Heart left ventricle (tissue), 16 donors: ENCODE measurements around the gene CERCAM. TPM values are rescaled to one million over a fixed set of nuclear protein-coding genes. Genes with fewer than 3 reads are reported as not detected.
"Not testable (repeated sequence)": the region's sequence is repeated elsewhere in the genome, so short reads cannot be mapped to it uniquely, and the experiment has no call there.

Source experiments
- ATAC-seq, 4 donors: fragments of 200-7000 bp; cut with Tn5 transposase; one replicate each; pipeline ENCODE4 v1.9.1; 2020 to 2022; ENCODE audit warnings: moderate library complexity in 4 of 4, mild to moderate bottlenecking in 3 of 4, moderate number of reproducible peaks in 1 of 4
- DNase-seq, 5 donors: peaks; one replicate each; pipeline ENCODE4 v3.0.0-alpha.2; 2020
- H3K27ac ChIP-seq, 12 donors: fragments of 200-600 bp; sonication (generic) in 4 of 12; one replicate each; pipeline versions ENCODE4 v1.5.0 to v1.8.0; 2016 to 2022; ENCODE audit warnings: mild to moderate bottlenecking in 2 of 12
- H3K27me3 ChIP-seq, 9 donors: fragments of 200-600 bp; sonication (generic) in 2 of 9; one replicate each; pipeline versions ENCODE4 v1.5.1 to v1.8.0; 2016 to 2022; ENCODE audit warnings: mild to moderate bottlenecking in 3 of 9
- H3K36me3 ChIP-seq, 9 donors: fragments of 200-600 bp; sonication (generic) in 2 of 9; one replicate each; pipeline versions ENCODE4 v1.5.0 to v1.8.0; 2018 to 2022; ENCODE audit warnings: mild to moderate bottlenecking in 2 of 9
- H3K4me1 ChIP-seq, 12 donors: fragments of 200-600 bp; sonication (generic) in 4 of 12; one replicate each; pipeline versions ENCODE4 v1.5.0 to v1.8.0; 2016 to 2022; ENCODE audit warnings: mild to moderate bottlenecking in 3 of 12
- H3K4me3 ChIP-seq, 12 donors: fragments of 200-600 bp; sonication (generic) in 4 of 12; one replicate each; pipeline versions ENCODE4 v1.5.0 to v1.8.0; 2017 to 2022; ENCODE audit warnings: mild to moderate bottlenecking in 9 of 12, moderate library complexity in 4 of 12
- H3K9me3 ChIP-seq, 12 donors: fragments of 200-600 bp; sonication (generic) in 4 of 12; one replicate each; pipeline versions ENCODE4 v1.5.0 to v1.8.0; 2016 to 2022; ENCODE audit warnings: mild to moderate bottlenecking in 1 of 12
- CTCF ChIP-seq, 12 donors: fragments of 200-600 bp; sonication (generic) in 4 of 12; IDR thresholded peaks; one replicate each; pipeline versions ENCODE4 v1.5.0 to v1.8.0; 2018 to 2022; ENCODE audit warnings: antibody characterized with exemption in 12 of 12, mild to moderate bottlenecking in 5 of 12
- POLR2A ChIP-seq, 2 donors: fragments of 450-650 bp; IDR thresholded peaks; one replicate each; pipeline ENCODE4 v1.6.1; 2017; ENCODE audit warnings: antibody characterized with exemption in 2 of 2, mild to moderate bottlenecking in 2 of 2, moderate library complexity in 2 of 2
- WGBS, 4 donors: extraction: QIAGEN DNeasy Blood & Tissue Kit in 2 of 4; methylation state at CpG; one replicate each; pipeline versions ENCODE4 v1.1.5 to v1.1.7; 2013 to 2018; 5-methylcytosine and 5-hydroxymethylcytosine counted together
- intact Hi-C, 10 donors: fragments of 100-400 bp; cut with DNase I; formaldehyde crosslinking; loops; one replicate each; pipeline versions ENCODE4 v1.11.1 to v1.14.2; 2022
- polyA plus RNA-seq, 2 donors: library from polyadenylated mRNA; stranded (reverse); fragments of 200-250 nt; gene quantifications; one replicate each; pipeline ENCODE4 v1.2.3, GENCODE V29; 2013
- total RNA-seq, 9 donors: library from RNA; depleted of rRNA in 2 of 9; stranded (reverse); fragments of >200 nt in 2 of 9; fragmentation: NEBNext Ultra II Directional in 3 of 9; extraction: Animal tissue kit (Norgen Biotek cat#: 25700) in 3 of 9; gene quantifications; one replicate each; pipeline versions ENCODE4 v1.1.0 to v1.2.4, GENCODE V29; 2016 to 2023
- donor health status: ischemic (EF 13 %, LVEDD 7.1; RV severe dilation, severe dysfunction).
- donor health status: healthy with polysubstance abuse.
- donor health status: DM: no; HTN: yes; CAD: no.
- donor health status: DM: no; HTN: no; CAD: no.
- donor health status: ischemic (EF 25% LVEDD 6.9; RV normal size, moderate dysfunction).
- donor health status: ischemic (EF 25% LVEDD 5.7; RV mildly dilated, moderate dysfunction).
- donor health status: healthy.
- donor health status: DM: yes; HTN: yes; CAD: no.
- donor health status: ischemic (EF 35%, LVEDD 5.7; RV mildly dilated, moderate dysfunction).
- donor health status: nonischemic (EF 11% LVEDD 7.7; RV severe dilation, severe dysfunction).
- donor health status: DM: yes; HTN: yes; CAD: no.
- donor health status: PGD.
- donor health status: ischemic (EF 29% LVEDD 5.4; RV normal size, mild dysfunction).
- donor health status: nonischemic (EF 23%, LVEDD 6.1; RV moderate dilation, normal function).

Gene CERCAM
- total and polyA plus RNA-seq, 11 donors = 5.3 to 30.0 (median 11.4) TPM

- H3K27ac ChIP-seq = no peak overlapping the region
- 39 to 47% (median 43%) methylated on average over 6 of the region's 6 CpGs for WGBS, 4 donors
- no peak for DNase-seq
- H3K4me1 ChIP-seq = peaks cover 0 to 10% (median 8%) of the 10 kb centered on the region in 12 donors
- H3K36me3 ChIP-seq = no peaks in the 10 kb centered on the region
- H3K4me3 ChIP-seq = no peak overlapping the region
- no peaks in the 10 kb centered on the region for H3K9me3 ChIP-seq
- intact Hi-C loops = no loop called here
- no peaks in the 10 kb centered on the region for H3K27me3 ChIP-seq
- ATAC-seq = no peak
- TF ChIP-seq POLR2A (IDR thresholded peaks at IDR 0.05) (no peak), CTCF (IDR thresholded peaks at IDR 0.05) (no peak)
Observed at GRCh38 chr9:128442150-128442549, 21.5 kb downstream of the CERCAM start.

GRCh38 chr9:128446505-128446904 lies 25.8 kb downstream of the CERCAM start:
- H3K9me3 ChIP-seq, intact Hi-C loops, H3K36me3 ChIP-seq, ATAC-seq, H3K4me1 ChIP-seq, H3K27me3 ChIP-seq, DNase-seq, H3K27ac ChIP-seq, H3K4me3 ChIP-seq: not testable (repeated sequence)
- WGBS, 4 donors = 90 to 93% (median 92%) methylated on average over 5 of the region's 5 CpGs

DNA sequence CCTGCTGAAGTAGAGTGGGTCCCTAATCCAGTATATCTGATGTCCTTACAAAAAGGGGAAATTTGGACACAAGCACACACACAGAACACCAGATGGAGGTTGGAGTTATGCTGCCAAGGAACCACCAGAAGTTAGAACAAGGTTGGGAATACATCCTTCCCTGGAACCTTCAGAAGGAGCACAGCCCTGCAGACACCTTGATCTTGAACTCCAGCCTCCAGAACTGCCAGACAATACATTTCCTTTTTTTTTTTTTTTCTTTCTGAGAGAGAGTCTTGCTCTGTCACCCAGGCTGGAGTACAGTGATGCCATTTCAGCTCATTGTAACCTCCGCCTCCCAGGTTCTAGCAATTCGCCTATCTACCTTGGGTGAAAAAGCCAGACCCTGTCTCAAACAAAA lies 28.1 kb downstream of the CERCAM start:
- H3K36me3 ChIP-seq = no peaks in the 10 kb centered on the region
- ATAC-seq = no peak
- WGBS, 4 donors = 97 to 98% (median 98%) methylated on average over 2 of the region's 2 CpGs
- H3K4me1 ChIP-seq = no peaks in the 10 kb centered on the region
- no peaks in the 10 kb centered on the region for H3K27me3 ChIP-seq
- intact Hi-C loops = no loop called here
- TF ChIP-seq POLR2A (IDR thresholded peaks at IDR 0.05) (no peak), CTCF (IDR thresholded peaks at IDR 0.05) (no peak)
- no peak overlapping the region for H3K4me3 ChIP-seq
- no peak overlapping the region for H3K27ac ChIP-seq
- no peak for DNase-seq
- H3K9me3 ChIP-seq = peaks cover 0 to 5% (median 0%) of the 10 kb centered on the region in 12 donors

GRCh38 chr9:128454991-128455390 lies 34.3 kb downstream of the CERCAM start:
- Histone ChIP-seq H3K27me3 (no peaks in the 10 kb centered on the region), H3K36me3 (peaks cover 0 to 13% (median 4%) of the 10 kb centered on the region in 9 donors), H3K27ac (no peak overlapping the region), H3K4me1 (peaks cover 0 to 26% (median 11%) of the 10 kb centered on the region in 12 donors), H3K9me3 (no peaks in the 10 kb centered on the region), H3K4me3 (no peak overlapping the region)
- 87 to 94% (median 90%) methylated on average over 14 of the region's 14 CpGs for WGBS, 4 donors
- no peak for ATAC-seq
- DNase-seq = no peak
- no peak for TF ChIP-seq POLR2A (IDR thresholded peaks at IDR 0.05)
- no peak for TF ChIP-seq CTCF (IDR thresholded peaks at IDR 0.05)
- intact Hi-C loops = loop anchor here in 5 of 10 donors (5.0 kb wide), 4 partner anchors 47 to 177 kb away; partner anchors contain the start of genes SPTAN1 (in 2 of the 5) and GLE1 (in 1 of the 5)
